HepG2 (cell line): ENCODE results near the gene RPUSD4. TPM values are rescaled to one million over a fixed set of nuclear protein-coding genes. Genes with fewer than 3 reads are reported as not detected.

Source experiments
- ATF2 ChIP-seq: sonication (generic); formaldehyde crosslinking; IDR thresholded peaks from 2 replicates; pipeline ENCODE4 v1.4.0; 2020; ENCODE audit warnings: missing genetic modification reagents
- ATF4 ChIP-seq, 2 experiments: fragments of 450-650 bp in 1 of 2; sonication (generic) in 1 of 2; formaldehyde crosslinking; IDR thresholded peaks; 2 replicates each; pipeline versions ENCODE4 v1.5.0 to v1.8.0; 2020 to 2022; ENCODE audit warnings: mild to moderate bottlenecking in 1 of 2, missing genetic modification reagents in 1 of 2
- CBFB ChIP-seq: sonication (generic); formaldehyde crosslinking; IDR thresholded peaks from 2 replicates; pipeline ENCODE4 v1.4.0; 2020; ENCODE audit warnings: missing genetic modification reagents
- CEBPG ChIP-seq: IDR thresholded peaks from 2 replicates; pipeline ENCODE4 v1.6.1; 2016
- HNF4G ChIP-seq, 2 experiments: sonication (generic) in 1 of 2; formaldehyde crosslinking in 1 of 2; IDR thresholded peaks; 2 replicates each; pipeline versions ENCODE4 v1.4.0 to v1.6.1; 2011 to 2020; ENCODE audit warnings: borderline replicate concordance in 2 of 2, low read depth in 2 of 2, mild to moderate bottlenecking in 2 of 2, low read length in 1 of 2, missing genetic modification reagents in 1 of 2, moderate library complexity in 1 of 2
- HNRNPL ChIP-seq: fragments of 200-400 bp; formaldehyde crosslinking; IDR thresholded peaks from 2 replicates; pipeline ENCODE4 v1.6.1; 2017; ENCODE audit warnings: mild to moderate bottlenecking, low read depth, low read length
- KDM3A ChIP-seq: IDR thresholded peaks from 2 replicates; pipeline ENCODE4 v1.6.1; 2018; ENCODE audit warnings: low read depth, missing compliant biosample characterization
- MED1 ChIP-seq: sonication (generic); formaldehyde crosslinking; IDR thresholded peaks from 2 replicates; pipeline ENCODE4 v1.4.0; 2020; ENCODE audit warnings: missing genetic modification reagents
- MTERF4 ChIP-seq: sonication (generic); formaldehyde crosslinking; IDR thresholded peaks from 2 replicates; pipeline ENCODE4 v1.8.0; 2023; ENCODE audit warnings: mild to moderate bottlenecking, missing genetic modification reagents
- NR2F1 ChIP-seq, 2 experiments: fragments of 450-650 bp in 1 of 2; formaldehyde crosslinking in 1 of 2; IDR thresholded peaks; 2 replicates each; pipeline versions ENCODE4 v1.5.0 to v1.6.1; 2016 to 2020; ENCODE audit warnings: mild to moderate bottlenecking in 1 of 2, missing compliant biosample characterization in 1 of 2, missing genetic modification reagents in 1 of 2, moderate library complexity in 1 of 2
- PAWR ChIP-seq: sonication (generic); formaldehyde crosslinking; IDR thresholded peaks from 2 replicates; pipeline ENCODE4 v1.4.0; 2020; ENCODE audit warnings: missing genetic modification reagents, mild to moderate bottlenecking, borderline replicate concordance
- SALL1 ChIP-seq: sonication (generic); formaldehyde crosslinking; IDR thresholded peaks from 2 replicates; pipeline ENCODE4 v1.8.0; 2022; ENCODE audit warnings: mild to moderate bottlenecking, missing genetic modification reagents
- SRY ChIP-seq: sonication (generic); formaldehyde crosslinking; IDR thresholded peaks from 2 replicates; pipeline ENCODE4 v1.8.0; 2022; ENCODE audit warnings: mild to moderate bottlenecking, missing genetic modification reagents
- TAF15 ChIP-seq: fragments of 200-400 bp; formaldehyde crosslinking; IDR thresholded peaks from one replicate; pipeline ENCODE4 v1.6.1; 2018; ENCODE audit warnings: mild to moderate bottlenecking, low read depth, low read length; ENCODE audit not compliant: poor library complexity, severe bottlenecking
- U2AF1 ChIP-seq: fragments of 200-400 bp; formaldehyde crosslinking; optimal IDR thresholded peaks from 2 replicates; pipeline ENCODE3; 2017; ENCODE audit warnings: mild to moderate bottlenecking, low read depth, low read length
- ZBTB3 ChIP-seq: sonication (generic); formaldehyde crosslinking; IDR thresholded peaks from 2 replicates; pipeline ENCODE4 v1.4.0; 2020; ENCODE audit warnings: low read depth, mild to moderate bottlenecking, moderate library complexity, missing genetic modification reagents, borderline replicate concordance
- ZNF343 ChIP-seq: sonication (generic); formaldehyde crosslinking; IDR thresholded peaks from 2 replicates; pipeline ENCODE4 v1.4.0; 2020; ENCODE audit warnings: mild to moderate bottlenecking, missing genetic modification reagents
- ZNF501 ChIP-seq: sonication (generic); formaldehyde crosslinking; IDR thresholded peaks from 2 replicates; pipeline ENCODE4 v1.5.1; 2020; ENCODE audit warnings: mild to moderate bottlenecking, moderate library complexity, missing genetic modification reagents
- ZNF574 ChIP-seq: sonication (generic); formaldehyde crosslinking; IDR thresholded peaks from 2 replicates; pipeline ENCODE4 v1.4.0; 2020; ENCODE audit warnings: missing genetic modification reagents
- ZNF577 ChIP-seq: sonication (generic); formaldehyde crosslinking; IDR thresholded peaks from 2 replicates; pipeline ENCODE4 v1.4.0; 2020; ENCODE audit warnings: mild to moderate bottlenecking, low read depth, missing genetic modification reagents, borderline replicate concordance
- ZNF747 ChIP-seq: sonication (generic); formaldehyde crosslinking; IDR thresholded peaks from 2 replicates; pipeline ENCODE4 v1.8.1; 2023; ENCODE audit warnings: missing genetic modification reagents, mild to moderate bottlenecking, borderline replicate concordance
- ZNF781 ChIP-seq: sonication (generic); formaldehyde crosslinking; IDR thresholded peaks from 2 replicates; pipeline ENCODE4 v1.5.1; 2020; ENCODE audit warnings: borderline replicate concordance, mild to moderate bottlenecking, missing genetic modification reagents; ENCODE audit errors: not compliant biosample characterization
- ZNF788 ChIP-seq: sonication (generic); formaldehyde crosslinking; IDR thresholded peaks from 2 replicates; pipeline ENCODE4 v1.5.0; 2020; ENCODE audit warnings: mild to moderate bottlenecking, missing genetic modification reagents, borderline replicate concordance
- polyA plus RNA-seq, 8 experiments: library from polyadenylated mRNA; depleted of rRNA in 3 of 8; stranded (reverse) in 7 of 8; unstranded in 1 of 8; fragments of >200 nt; fragmentation: Illumina TruSeq in 4 of 8; extraction: Trizol in 4 of 8; gene quantifications; 2 replicates each; pipeline versions ENCODE4 v1.2.1 to v1.2.3, GENCODE V29; 2011 to 2016; ENCODE audit warnings: low read depth in 4 of 8, missing spikeins in 1 of 8, mixed read lengths in 1 of 8; ENCODE audit not compliant: insufficient read depth in 1 of 8
- total RNA-seq, 5 experiments: library from RNA; depleted of rRNA; stranded (reverse); fragments of >200 nt; fragmentation: Illumina TruSeq; extraction: Trizol; gene quantifications; 2 replicates each; pipeline ENCODE4 v1.2.3, GENCODE V29; 2016; ENCODE audit warnings: low read depth in 1 of 5

Gene RPUSD4
- total and polyA plus RNA-seq, 2 of the 13 experiments (the other 11 are each of a cell fraction or from before 2014, with no cell fraction given), result 45.0 to 52.9 TPM

GRCh38 chr11:126158054-126158791 lies 53.2 kb downstream of the RPUSD4 start (continued):
- TF ChIP-seq TAF15, result no peak
- no peak for TF ChIP-seq CBFB (CRISPR knock-in tag)
- TF ChIP-seq ATF2 (CRISPR knock-in tag), result peak; percentile 40; the same call in 1 of the 2 replicates
- TF ChIP-seq MTERF4 (CRISPR knock-in tag), result no peak
- TF ChIP-seq U2AF1, result no peak
- TF ChIP-seq ZNF574, result 0 out of 2 replicates have a peak, but pooled peaks have one; percentile 54
- no peak for TF ChIP-seq NR2F1 (CRISPR knock-in tag; IDR thresholded peaks at IDR 0.05)
- TF ChIP-seq ZBTB3 (CRISPR knock-in tag), result no peak
- TF ChIP-seq ATF4 (CRISPR knock-in tag; IDR thresholded peaks at IDR 0.05), result no peak
- no peak for TF ChIP-seq ZNF577 (CRISPR knock-in tag)
- no peak for TF ChIP-seq KDM3A
- peak; percentile 2; the same call in 1 of the 2 replicates for TF ChIP-seq SALL1 (CRISPR knock-in tag)
- TF ChIP-seq MED1 (CRISPR knock-in tag), result peak; percentile 74
- peak; percentile 24 for TF ChIP-seq ZNF781 (CRISPR knock-in tag)
- TF ChIP-seq PAWR, result no peak
- TF ChIP-seq HNRNPL, result no peak
- TF ChIP-seq CEBPG (CRISPR knock-in tag), result no peak
- TF ChIP-seq ZNF343 (CRISPR knock-in tag), result no peak
- TF ChIP-seq ZNF501 (CRISPR knock-in tag), result peak; percentile 71
- 0 out of 2 replicates have a peak, but pooled peaks have one; percentile 68 for TF ChIP-seq ZNF788 (CRISPR knock-in tag)
- TF ChIP-seq HNF4G (IDR thresholded peaks at IDR 0.05; ENCODE audit: borderline replicate concordance, low read depth, low read length), result peak; percentile 93
- peak; percentile 76; the same call in 1 of the 2 replicates for TF ChIP-seq HNF4G (CRISPR knock-in tag; IDR thresholded peaks at IDR 0.05; ENCODE audit: borderline replicate concordance, low read depth)
- TF ChIP-seq ZNF747, result peak; percentile 54; the same call in 1 of the 2 replicates
- no peak for TF ChIP-seq SRY (CRISPR knock-in tag)
